ENCODE results near the gene IL9R. TPM values are rescaled to one million over a fixed set of nuclear protein-coding genes. Genes with fewer than 3 reads are reported as not detected.
"Not testable (repeated sequence)": the region's sequence is repeated elsewhere in the genome, so short reads cannot be mapped to it uniquely, and the experiment has no call there.

Gene IL9R
- total and polyA plus RNA-seq, 4 donors: 0.28 to 1.2 (median 0.51) TPM

DNA sequence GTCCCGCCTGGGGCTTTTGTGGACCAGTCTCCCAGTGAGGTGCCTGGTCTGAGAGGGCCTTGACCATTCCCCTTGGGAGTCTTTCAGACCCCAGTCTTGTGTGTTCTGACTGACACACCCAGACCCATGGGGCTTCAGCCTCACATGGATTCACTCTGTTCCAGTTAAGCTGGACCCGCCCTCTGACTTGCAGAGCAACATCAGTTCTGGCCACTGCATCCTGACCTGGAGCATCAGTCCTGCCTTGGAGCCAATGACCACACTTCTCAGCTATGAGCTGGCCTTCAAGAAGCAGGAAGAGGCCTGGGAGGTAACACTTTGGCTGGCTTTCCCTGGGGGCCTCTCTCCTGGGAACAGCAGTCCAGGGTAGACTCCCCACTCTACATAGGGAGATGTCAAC, 6.8 kb downstream of the IL9R start:
- TF ChIP-seq, protein P1, sequence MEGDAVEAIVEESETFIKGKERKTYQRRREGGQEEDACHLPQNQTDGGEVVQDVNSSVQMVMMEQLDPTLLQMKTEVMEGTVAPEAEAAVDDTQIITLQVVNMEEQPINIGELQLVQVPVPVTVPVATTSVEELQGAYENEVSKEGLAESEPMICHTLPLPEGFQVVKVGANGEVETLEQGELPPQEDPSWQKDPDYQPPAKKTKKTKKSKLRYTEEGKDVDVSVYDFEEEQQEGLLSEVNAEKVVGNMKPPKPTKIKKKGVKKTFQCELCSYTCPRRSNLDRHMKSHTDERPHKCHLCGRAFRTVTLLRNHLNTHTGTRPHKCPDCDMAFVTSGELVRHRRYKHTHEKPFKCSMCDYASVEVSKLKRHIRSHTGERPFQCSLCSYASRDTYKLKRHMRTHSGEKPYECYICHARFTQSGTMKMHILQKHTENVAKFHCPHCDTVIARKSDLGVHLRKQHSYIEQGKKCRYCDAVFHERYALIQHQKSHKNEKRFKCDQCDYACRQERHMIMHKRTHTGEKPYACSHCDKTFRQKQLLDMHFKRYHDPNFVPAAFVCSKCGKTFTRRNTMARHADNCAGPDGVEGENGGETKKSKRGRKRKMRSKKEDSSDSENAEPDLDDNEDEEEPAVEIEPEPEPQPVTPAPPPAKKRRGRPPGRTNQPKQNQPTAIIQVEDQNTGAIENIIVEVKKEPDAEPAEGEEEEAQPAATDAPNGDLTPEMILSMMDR (IDR thresholded peaks at IDR 0.05; ENCODE audit: control extremely low read depth, extremely low read depth): no peak
- 71 to 84% methylated on average over 2 of the region's 2 CpGs for WGBS, 2 donors
- no peak overlapping the region for H3K4me3 ChIP-seq
- H3K27ac ChIP-seq (ENCODE audit: low read depth in 1 of 2, low read length in 1 of 2): no peak overlapping the region
- H3K9ac ChIP-seq (ENCODE audit: insufficient read depth in 1 of 2, low read length in 2 of 2): no peak overlapping the region
- H3K27me3 ChIP-seq (ENCODE audit: control insufficient read depth in 3 of 3, insufficient read depth in 3 of 3, low read length in 2 of 3): no peaks in the 10 kb centered on the region
- H3K9me3 ChIP-seq (ENCODE audit: control insufficient read depth in 4 of 4, insufficient read depth in 3 of 4, low read length in 3 of 4): peaks cover 0 to 5% (median 2%) of the 10 kb centered on the region in 4 donors
- peaks cover 0 to 7% (median 0%) of the 10 kb centered on the region in 5 donors for H3K4me1 ChIP-seq (ENCODE audit: control insufficient read depth in 5 of 5, insufficient read depth in 5 of 5, low read length in 5 of 5)
- no peaks in the 10 kb centered on the region for H3K36me3 ChIP-seq (ENCODE audit: control insufficient read depth in 4 of 4, insufficient read depth in 4 of 4, low read length in 4 of 4)
- no peak for ATAC-seq (ENCODE audit: insufficient read depth, low FRiP score)
- DNase-seq: no peak

DNA sequence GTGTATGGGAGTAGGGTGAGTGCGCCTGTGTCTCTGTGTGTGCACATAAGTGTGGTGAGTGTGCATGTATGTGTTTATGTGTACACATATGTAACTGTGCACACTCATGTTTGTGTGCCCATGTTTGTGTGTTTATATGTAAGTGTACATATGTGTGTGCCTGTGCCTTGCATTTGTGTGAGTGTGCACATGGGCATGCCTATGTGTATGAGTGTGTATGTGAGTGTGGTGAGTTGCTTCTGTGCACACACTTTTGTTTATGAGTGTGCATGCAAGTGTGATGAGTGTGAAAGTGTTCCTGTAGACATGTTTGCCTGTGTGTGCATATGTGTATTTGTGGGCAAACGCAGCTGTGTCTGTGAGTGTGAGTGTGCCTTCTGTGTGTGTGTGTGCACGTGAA, 7.2 kb downstream of the IL9R start:
- WGBS, 2 donors: 91 to 92% methylated on average over 3 of the region's 3 CpGs
- TF ChIP-seq, protein P1 (IDR thresholded peaks at IDR 0.05; ENCODE audit: control extremely low read depth, extremely low read depth): no peak

DNA sequence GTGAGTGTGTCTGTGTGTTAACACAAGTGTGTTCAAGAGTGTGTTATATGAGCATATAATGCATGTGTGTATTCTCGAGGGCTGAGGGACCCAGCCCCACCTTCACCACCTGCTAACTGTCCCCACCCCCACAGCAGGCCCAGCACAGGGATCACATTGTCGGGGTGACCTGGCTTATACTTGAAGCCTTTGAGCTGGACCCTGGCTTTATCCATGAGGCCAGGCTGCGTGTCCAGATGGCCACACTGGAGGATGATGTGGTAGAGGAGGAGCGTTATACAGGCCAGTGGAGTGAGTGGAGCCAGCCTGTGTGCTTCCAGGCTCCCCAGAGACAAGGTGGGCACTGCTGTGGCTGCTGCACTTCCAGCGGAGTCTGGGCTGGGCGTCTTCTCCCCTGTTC, 7.6 kb downstream of the IL9R start:
- H3K4me1 ChIP-seq (ENCODE audit: control insufficient read depth in 5 of 5, insufficient read depth in 5 of 5, low read length in 5 of 5): peaks cover 0 to 7% (median 0%) of the 10 kb centered on the region in 5 donors
- no peak for ATAC-seq (ENCODE audit: insufficient read depth, low FRiP score)
- no peak overlapping the region for H3K9ac ChIP-seq (ENCODE audit: insufficient read depth in 1 of 2, low read length in 2 of 2)
- 76 to 77% methylated on average over 6 of the region's 6 CpGs for WGBS, 2 donors
- H3K27me3 ChIP-seq (ENCODE audit: control insufficient read depth in 3 of 3, insufficient read depth in 3 of 3, low read length in 2 of 3): no peaks in the 10 kb centered on the region
- peaks cover 0 to 5% (median 2%) of the 10 kb centered on the region in 4 donors for H3K9me3 ChIP-seq (ENCODE audit: control insufficient read depth in 4 of 4, insufficient read depth in 3 of 4, low read length in 3 of 4)
- no peaks in the 10 kb centered on the region for H3K36me3 ChIP-seq (ENCODE audit: control insufficient read depth in 4 of 4, insufficient read depth in 4 of 4, low read length in 4 of 4)
- DNase-seq: no peak
- H3K27ac ChIP-seq (ENCODE audit: low read depth in 1 of 2, low read length in 1 of 2): no peak overlapping the region
- TF ChIP-seq, protein P1 (IDR thresholded peaks at IDR 0.05; ENCODE audit: control extremely low read depth, extremely low read depth): no peak
- no peak overlapping the region for H3K4me3 ChIP-seq

More for the DNA sequence above, 7.2 kb downstream of the IL9R start:
- H3K36me3 ChIP-seq (ENCODE audit: control insufficient read depth in 4 of 4, insufficient read depth in 4 of 4, low read length in 4 of 4): no peaks in the 10 kb centered on the region
- H3K27ac ChIP-seq (ENCODE audit: low read depth in 1 of 2, low read length in 1 of 2): no peak overlapping the region
- peaks cover 0 to 5% (median 2%) of the 10 kb centered on the region in 4 donors for H3K9me3 ChIP-seq (ENCODE audit: control insufficient read depth in 4 of 4, insufficient read depth in 3 of 4, low read length in 3 of 4)
- H3K27me3 ChIP-seq (ENCODE audit: control insufficient read depth in 3 of 3, insufficient read depth in 3 of 3, low read length in 2 of 3): no peaks in the 10 kb centered on the region
- no peak overlapping the region for H3K4me3 ChIP-seq
- ATAC-seq (ENCODE audit: insufficient read depth, low FRiP score) (no peak), DNase-seq (no peak)
- peaks cover 0 to 7% (median 0%) of the 10 kb centered on the region in 5 donors for H3K4me1 ChIP-seq (ENCODE audit: control insufficient read depth in 5 of 5, insufficient read depth in 5 of 5, low read length in 5 of 5)
- H3K9ac ChIP-seq (ENCODE audit: insufficient read depth in 1 of 2, low read length in 2 of 2): no peak overlapping the region

DNA sequence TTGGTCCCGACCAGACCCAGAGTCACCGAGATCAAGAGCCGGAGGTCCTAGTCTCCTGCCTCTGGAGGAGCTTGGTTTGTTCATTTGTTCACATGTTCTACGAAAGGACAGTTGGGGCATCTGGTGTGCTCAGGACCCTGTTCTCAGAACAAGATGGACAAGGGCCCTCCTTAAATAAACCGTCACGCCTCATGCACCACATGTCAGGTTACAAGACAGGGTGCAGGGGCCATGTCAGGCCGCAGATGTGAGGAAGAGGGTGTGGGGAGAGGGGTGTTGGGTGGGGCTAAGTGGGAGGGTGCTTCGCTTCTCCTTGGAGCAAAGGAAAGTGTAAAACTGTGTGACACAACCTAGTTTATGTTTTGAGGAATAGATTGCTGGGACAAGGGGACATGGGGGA, 9.0 kb downstream of the IL9R start:
- not testable (repeated sequence) for ATAC-seq (ENCODE audit: insufficient read depth, low FRiP score); H3K4me3 ChIP-seq; DNase-seq; H3K9me3 ChIP-seq (ENCODE audit: control insufficient read depth in 4 of 4, insufficient read depth in 3 of 4, low read length in 3 of 4); H3K9ac ChIP-seq (ENCODE audit: insufficient read depth in 1 of 2, low read length in 2 of 2); H3K27me3 ChIP-seq (ENCODE audit: control insufficient read depth in 3 of 3, insufficient read depth in 3 of 3, low read length in 2 of 3); H3K4me1 ChIP-seq (ENCODE audit: control insufficient read depth in 5 of 5, insufficient read depth in 5 of 5, low read length in 5 of 5); H3K27ac ChIP-seq (ENCODE audit: low read depth in 1 of 2, low read length in 1 of 2); H3K36me3 ChIP-seq (ENCODE audit: control insufficient read depth in 4 of 4, insufficient read depth in 4 of 4, low read length in 4 of 4)
- WGBS, 2 donors: 77 to 85% methylated on average over 6 to 8 of the region's 8 CpGs

DNA sequence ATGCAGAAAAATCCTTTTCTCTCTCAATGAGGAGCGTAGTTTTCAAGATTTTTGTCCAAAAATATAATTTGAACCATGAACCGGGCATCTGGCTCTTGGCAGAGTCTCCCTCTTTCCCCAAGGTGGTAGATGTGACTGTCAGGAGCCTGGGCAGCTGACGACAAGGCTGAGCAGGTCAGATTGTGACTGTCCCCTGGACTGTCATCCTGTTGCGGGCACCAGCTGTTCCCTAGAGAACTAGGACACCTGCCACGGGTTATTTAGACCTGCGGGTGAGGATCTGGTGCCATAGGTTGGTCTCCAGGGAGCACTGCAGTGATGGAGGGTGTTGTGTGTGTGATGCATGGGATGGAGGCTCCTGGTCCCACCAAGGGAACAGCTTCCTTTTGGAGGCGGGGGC, 10.9 kb downstream of the IL9R start:
- DNase-seq; H3K4me1 ChIP-seq (ENCODE audit: control insufficient read depth in 5 of 5, insufficient read depth in 5 of 5, low read length in 5 of 5); H3K36me3 ChIP-seq (ENCODE audit: control insufficient read depth in 4 of 4, insufficient read depth in 4 of 4, low read length in 4 of 4); H3K27ac ChIP-seq (ENCODE audit: low read depth in 1 of 2, low read length in 1 of 2); ATAC-seq (ENCODE audit: insufficient read depth, low FRiP score); H3K9ac ChIP-seq (ENCODE audit: insufficient read depth in 1 of 2, low read length in 2 of 2); H3K4me3 ChIP-seq; H3K9me3 ChIP-seq (ENCODE audit: control insufficient read depth in 4 of 4, insufficient read depth in 3 of 4, low read length in 3 of 4); H3K27me3 ChIP-seq (ENCODE audit: control insufficient read depth in 3 of 3, insufficient read depth in 3 of 3, low read length in 2 of 3): not testable (repeated sequence)
- WGBS, 2 donors: 84 to 86% methylated on average over 6 of the region's 7 CpGs
